Skin epidermis (tissue), 12 donors: ENCODE results near the gene HES2.
"Not testable (repeated sequence)": the region's sequence is repeated elsewhere in the genome, so short reads cannot be mapped to it uniquely, and the experiment has no call there.

Experiments used
- H3K27ac ChIP-seq, 21 experiments: fragments of 200-600 bp; sonication (generic) in 11 of 21; one replicate each; pipeline ENCODE4 v1.5.0; 2020; ENCODE audit warnings: mild to moderate bottlenecking in 3 of 21, inconsistent platforms in 2 of 21, moderate library complexity in 2 of 21
- H3K4me3 ChIP-seq, 7 experiments: fragments of 200-600 bp; sonication (generic) in 2 of 7; one replicate each; pipeline ENCODE4 v1.5.0; 2020; ENCODE audit warnings: inconsistent platforms in 2 of 7, mild to moderate bottlenecking in 2 of 7, moderate library complexity in 1 of 7

Gene HES2

DNA sequence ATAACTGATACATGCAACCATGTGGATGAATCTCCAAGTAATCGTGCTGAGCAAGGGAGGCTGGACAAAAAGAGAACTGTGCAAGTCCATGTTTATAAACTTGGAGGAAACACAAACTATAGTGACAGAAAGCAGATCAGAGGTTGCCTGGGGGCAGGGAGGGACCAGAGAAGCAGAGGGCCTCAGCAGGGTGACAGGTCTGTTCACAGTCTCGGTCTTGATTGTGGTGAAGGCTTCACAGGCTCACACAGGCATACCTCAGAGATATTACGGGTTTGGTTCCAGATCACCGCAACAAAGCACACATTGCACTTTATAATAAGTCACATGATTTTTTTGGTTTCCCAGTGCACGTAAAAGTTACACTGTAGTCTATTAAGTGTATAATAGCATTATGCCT, 54.7 kb downstream of the HES2 start:
- no peak overlapping the region for H3K4me3 ChIP-seq
- H3K27ac ChIP-seq = peak overlapping the region in 4 of 21 experiments; percentile 27 to 55 (median 30)

- H3K4me3 ChIP-seq, H3K27ac ChIP-seq: not testable (repeated sequence)
Observed at GRCh38 chr1:6363085-6363884, 56.4 kb downstream of the HES2 start.
